ENCODE measurements around the gene DMRTA1. TPM values are rescaled to one million over a fixed set of nuclear protein-coding genes. Genes with fewer than 3 reads are reported as not detected.

Gene DMRTA1
- total and polyA plus RNA-seq, 9 donors = 0.07 to 0.69 (median 0.22) TPM

DNA sequence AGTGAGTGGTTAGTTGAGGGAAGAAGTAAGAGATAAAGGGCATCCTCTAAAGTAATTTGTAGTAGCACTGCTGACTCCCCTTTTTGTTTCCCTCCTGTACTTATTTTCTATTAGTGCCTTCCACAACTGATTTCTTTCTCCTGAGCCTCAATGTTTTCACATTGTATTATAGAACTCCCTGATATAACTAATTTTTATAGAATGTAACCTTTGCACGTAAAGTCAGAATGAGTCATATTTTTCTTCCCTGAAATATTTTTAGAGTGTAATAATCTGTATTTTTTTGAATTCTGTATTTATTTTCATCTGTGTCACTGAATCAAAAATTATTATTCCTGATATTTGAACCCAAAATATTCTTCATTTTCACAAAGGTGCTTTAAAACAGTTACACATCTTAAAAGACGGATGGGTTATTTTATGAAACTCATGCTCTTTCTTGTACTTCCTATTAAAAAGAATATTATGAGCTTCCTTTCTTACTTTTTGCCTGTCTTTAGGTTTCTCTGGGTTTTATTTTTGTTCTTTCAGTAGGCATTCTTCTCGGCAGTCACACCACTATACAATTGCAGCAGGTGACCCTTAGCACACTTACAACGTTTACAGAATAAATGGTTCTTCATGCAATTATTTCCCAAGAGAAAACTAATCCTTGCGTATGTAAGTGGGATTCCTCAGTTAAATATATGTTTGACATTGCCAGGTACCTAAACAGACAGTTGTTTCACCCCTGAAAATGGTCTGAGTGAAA lies 30.5 kb upstream of the DMRTA1 start:
- no peak for DNase-seq
- no peak overlapping the region for H3K27ac ChIP-seq
- H3K9me3 ChIP-seq = no peaks in the 10 kb centered on the region
- no peaks in the 10 kb centered on the region for H3K4me1 ChIP-seq (ENCODE audit: insufficient read depth)
- WGBS, 3 donors = 44 to 56% (median 45%) methylated on average over 5 of the region's 5 CpGs
- no peak overlapping the region for H3K4me3 ChIP-seq
- H3K27me3 ChIP-seq = no peaks in the 10 kb centered on the region
- H3K36me3 ChIP-seq = no peaks in the 10 kb centered on the region
- TF ChIP-seq EP300 (IDR thresholded peaks at IDR 0.05) (no peak), POLR2A (IDR thresholded peaks at IDR 0.05) (no peak)
- TF ChIP-seq, protein P1, sequence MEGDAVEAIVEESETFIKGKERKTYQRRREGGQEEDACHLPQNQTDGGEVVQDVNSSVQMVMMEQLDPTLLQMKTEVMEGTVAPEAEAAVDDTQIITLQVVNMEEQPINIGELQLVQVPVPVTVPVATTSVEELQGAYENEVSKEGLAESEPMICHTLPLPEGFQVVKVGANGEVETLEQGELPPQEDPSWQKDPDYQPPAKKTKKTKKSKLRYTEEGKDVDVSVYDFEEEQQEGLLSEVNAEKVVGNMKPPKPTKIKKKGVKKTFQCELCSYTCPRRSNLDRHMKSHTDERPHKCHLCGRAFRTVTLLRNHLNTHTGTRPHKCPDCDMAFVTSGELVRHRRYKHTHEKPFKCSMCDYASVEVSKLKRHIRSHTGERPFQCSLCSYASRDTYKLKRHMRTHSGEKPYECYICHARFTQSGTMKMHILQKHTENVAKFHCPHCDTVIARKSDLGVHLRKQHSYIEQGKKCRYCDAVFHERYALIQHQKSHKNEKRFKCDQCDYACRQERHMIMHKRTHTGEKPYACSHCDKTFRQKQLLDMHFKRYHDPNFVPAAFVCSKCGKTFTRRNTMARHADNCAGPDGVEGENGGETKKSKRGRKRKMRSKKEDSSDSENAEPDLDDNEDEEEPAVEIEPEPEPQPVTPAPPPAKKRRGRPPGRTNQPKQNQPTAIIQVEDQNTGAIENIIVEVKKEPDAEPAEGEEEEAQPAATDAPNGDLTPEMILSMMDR (IDR thresholded peaks at IDR 0.05) = no peak
- intact Hi-C loops (cut with DNase I) = no loop called here

GRCh38 chr9:22416692-22417060 lies 29.9 kb upstream of the DMRTA1 start:
- no peak for DNase-seq
- TF ChIP-seq, protein P1 (IDR thresholded peaks at IDR 0.05) = no peak
- no peak for TF ChIP-seq EP300 (IDR thresholded peaks at IDR 0.05)
- WGBS, 3 donors = 27 to 52% (median 38%) methylated on average over 1 of the region's 1 CpG
- no peaks in the 10 kb centered on the region for H3K27me3 ChIP-seq
- no peak overlapping the region for H3K27ac ChIP-seq
- intact Hi-C loops (cut with DNase I) = no loop called here
- no peak overlapping the region for H3K4me3 ChIP-seq
- no peaks in the 10 kb centered on the region for H3K9me3 ChIP-seq
- H3K36me3 ChIP-seq = no peaks in the 10 kb centered on the region
- H3K4me1 ChIP-seq (ENCODE audit: insufficient read depth) = no peaks in the 10 kb centered on the region

DNA sequence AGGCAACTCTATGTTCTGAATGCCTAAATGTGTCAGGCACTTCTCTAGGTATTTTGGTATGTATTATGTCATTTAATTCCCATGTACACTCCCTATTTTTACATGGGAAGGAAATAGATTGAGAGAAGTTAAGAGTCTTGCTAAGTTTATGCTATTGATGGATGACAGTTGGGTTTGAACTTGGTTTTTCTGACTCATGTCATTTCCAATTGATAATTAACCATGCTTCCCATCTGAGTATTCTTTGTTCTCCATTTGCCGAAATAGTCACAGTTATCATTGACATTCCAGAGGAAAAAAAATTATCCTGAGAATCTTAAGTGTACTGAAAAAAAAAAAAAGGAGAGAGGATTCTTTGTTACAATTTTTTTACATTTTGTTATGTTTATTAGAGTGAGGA lies 23.1 kb upstream of the DMRTA1 start:
- H3K4me3 ChIP-seq = no peak overlapping the region
- no peak for TF ChIP-seq EP300 (IDR thresholded peaks at IDR 0.05)
- no peak for TF ChIP-seq POLR2A (IDR thresholded peaks at IDR 0.05)
- intact Hi-C loops (cut with DNase I) = no loop called here
- DNase-seq = no peak
- H3K4me1 ChIP-seq (ENCODE audit: insufficient read depth) = no peaks in the 10 kb centered on the region
- 77 to 91% (median 85%) methylated on average over 1 of the region's 1 CpG for WGBS, 3 donors
- no peaks in the 10 kb centered on the region for H3K27me3 ChIP-seq
- no peaks in the 10 kb centered on the region for H3K36me3 ChIP-seq
- H3K9me3 ChIP-seq = no peaks in the 10 kb centered on the region
- H3K27ac ChIP-seq = no peak overlapping the region

- no peak for DNase-seq
- 77 to 91% (median 77%) methylated on average over 2 of the region's 2 CpGs for WGBS, 3 donors
These were observed 22.0 kb upstream of the DMRTA1 start for GRCh38 chr9:22424616-22425015.

GRCh38 chr9:22425551-22425950 lies 21.1 kb upstream of the DMRTA1 start:
- no peak for DNase-seq
- no peak overlapping the region for H3K4me3 ChIP-seq
- no peaks in the 10 kb centered on the region for H3K27me3 ChIP-seq
- no peaks in the 10 kb centered on the region for H3K36me3 ChIP-seq
- WGBS, 3 donors = 69 to 77% (median 70%) methylated on average over 4 of the region's 4 CpGs
- H3K4me1 ChIP-seq (ENCODE audit: insufficient read depth) = no peaks in the 10 kb centered on the region
- TF ChIP-seq POLR2A (IDR thresholded peaks at IDR 0.05) (no peak), EP300 (IDR thresholded peaks at IDR 0.05) (no peak)
- TF ChIP-seq, protein P1 (IDR thresholded peaks at IDR 0.05) = no peak
- no peaks in the 10 kb centered on the region for H3K9me3 ChIP-seq
- H3K27ac ChIP-seq = no peak overlapping the region
- intact Hi-C loops (cut with DNase I) = no loop called here

More at GRCh38 chr9:22424616-22425015, 22.0 kb upstream of the DMRTA1 start:
- Histone ChIP-seq H3K4me3 (no peak overlapping the region), H3K4me1 (ENCODE audit: insufficient read depth) (no peaks in the 10 kb centered on the region), H3K9me3 (no peaks in the 10 kb centered on the region), H3K27me3 (no peaks in the 10 kb centered on the region), H3K36me3 (no peaks in the 10 kb centered on the region), H3K27ac (no peak overlapping the region)
- intact Hi-C loops (cut with DNase I) = no loop called here
- no peak for TF ChIP-seq POLR2A (IDR thresholded peaks at IDR 0.05)
- TF ChIP-seq, protein P1 (IDR thresholded peaks at IDR 0.05) = no peak
- TF ChIP-seq EP300 (IDR thresholded peaks at IDR 0.05) = no peak
